A549 (cell line): ENCODE data around the gene WDR48. TPM values are rescaled to one million over a fixed set of nuclear protein-coding genes. Genes with fewer than 3 reads are reported as not detected.

ENCODE experiments used
- ATAC-seq, 2 experiments: fragments of 200-7000 bp in 1 of 2; fragments of >200 bp in 1 of 2; cut with Nextera tagmentation in 1 of 2; cut with Tn5 transposase in 1 of 2; 3 replicates each; pipeline versions ENCODE4 v1.8.0 to v1.9.1; 2018 to 2020; ENCODE audit warnings: mild to moderate bottlenecking in 1 of 2, moderate library complexity in 1 of 2
- CTCF ChIA-PET: fragments of 300-600 bp; sonication (Branson Sonifier 250); formaldehyde crosslinking; extraction: SDS; loops from one replicate; lab custom pipeline; 2021; ENCODE audit warnings: antibody characterized with exemption, inconsistent platforms; lab: Yijun Ruan, JAX
- POLR2A ChIA-PET: fragments of 350-600 bp; formaldehyde crosslinking; extraction: SDS; loops from one replicate; lab custom pipeline; 2021; ENCODE audit warnings: antibody characterized with exemption, inconsistent platforms; lab: Yijun Ruan, JAX
- DNase-seq, 2 experiments: peaks; one replicate each; pipeline versions ENCODE4 v3.0.0 to v3.0.0-alpha.2; 2011 to 2016; ENCODE audit warnings: low read depth in 1 of 2, low spot score in 1 of 2
- FAIRE-seq: peaks from 2 replicates; lab custom pipeline; 2011; peaks lifted over from hg19 to GRCh38; lab: Jason Lieb, UNC
- H3K27ac ChIP-seq, 2 experiments: fragments of >200 bp; sonication (Bioruptor Twin); formaldehyde crosslinking; 3 replicates each; pipeline ENCODE4 v1.5.1; 2016 to 2017
- H3K4me1 ChIP-seq: fragments of >200 bp; sonication (Bioruptor Twin); formaldehyde crosslinking; 3 replicates; pipeline ENCODE4 v1.6.1; 2016
- H3K4me2 ChIP-seq: fragments of >200 bp; sonication (Bioruptor Twin); formaldehyde crosslinking; 3 replicates; pipeline ENCODE4 v1.6.1; 2016
- H3K4me3 ChIP-seq: fragments of >200 bp; sonication (Bioruptor Twin); formaldehyde crosslinking; 3 replicates; pipeline ENCODE4 v1.5.1; 2016
- H3K9me3 ChIP-seq: fragments of >200 bp; sonication (Bioruptor Twin); formaldehyde crosslinking; 3 replicates; pipeline ENCODE4 v1.6.1; 2016
- ATOH8 ChIP-seq: fragments of 250-450 bp; sonication (Bioruptor Pico); IDR thresholded peaks from 2 replicates; pipeline ENCODE4 v1.5.0; 2020; ENCODE audit warnings: low read depth, mild to moderate bottlenecking, moderate library complexity
- BHLHE40 ChIP-seq: IDR thresholded peaks from 2 replicates; pipeline ENCODE4 v1.6.1; 2012; ENCODE audit warnings: low read depth, low read length, inconsistent platforms
- CBX8 ChIP-seq: fragments of 200-600 bp; sonication (generic); IDR thresholded peaks from 2 replicates; pipeline ENCODE4 v1.6.1; 2016
- CEBPB ChIP-seq, 2 experiments: fragments of >200 bp in 1 of 2; sonication (Bioruptor Twin) in 1 of 2; formaldehyde crosslinking in 1 of 2; IDR thresholded peaks; 2 replicates each; pipeline ENCODE4 v1.6.1; 2012 to 2016
- EP300 ChIP-seq, 2 experiments: fragments of >200 bp; sonication (Bioruptor Twin); formaldehyde crosslinking; IDR thresholded peaks; 2 replicates in 1 of 2; 3 replicates in 1 of 2; pipeline ENCODE4 v1.6.1; 2016 to 2017
- ESRRA ChIP-seq: fragments of 150-350 bp; IDR thresholded peaks from 2 replicates; pipeline ENCODE4 v1.6.1; 2014; ENCODE audit warnings: mild to moderate bottlenecking, low read length, borderline replicate concordance
- HOXB5 ChIP-seq: fragments of 250-450 bp; sonication (Bioruptor Pico); IDR thresholded peaks from 2 replicates; pipeline ENCODE4 v1.5.0; 2020; ENCODE audit warnings: mild to moderate bottlenecking, moderate library complexity
- JUNB ChIP-seq: fragments of >200 bp; sonication (Bioruptor Twin); formaldehyde crosslinking; IDR thresholded peaks from 2 replicates; pipeline ENCODE4 v1.6.1; 2016
- KDM5A ChIP-seq: fragments of 200-600 bp; sonication (generic); IDR thresholded peaks from 2 replicates; pipeline ENCODE4 v1.6.1; 2016; ENCODE audit warnings: antibody characterized with exemption, mild to moderate bottlenecking
- MAZ ChIP-seq: fragments of 150-350 bp; IDR thresholded peaks from 2 replicates; pipeline ENCODE4 v1.6.1; 2014; ENCODE audit warnings: antibody characterized with exemption, low read depth, low read length, borderline replicate concordance
- MYC ChIP-seq: IDR thresholded peaks from 2 replicates; pipeline ENCODE4 v1.6.1; 2012; ENCODE audit warnings: mild to moderate bottlenecking, inconsistent platforms, low read length, improper control_type of control experiment, borderline replicate concordance
- NR3C1 ChIP-seq: fragments of >200 bp; sonication (Bioruptor Twin); formaldehyde crosslinking; IDR thresholded peaks from 3 replicates; pipeline ENCODE4 v1.6.1; 2017
- POLR2AphosphoS2 ChIP-seq: conservative IDR thresholded peaks from 2 replicates; pipeline ENCODE4 v1.6.1; 2012; ENCODE audit warnings: low read length, improper control_type of control experiment, inconsistent platforms
- SMC3 ChIP-seq: fragments of >200 bp; sonication (Bioruptor Twin); formaldehyde crosslinking; IDR thresholded peaks from 3 replicates; pipeline ENCODE4 v1.6.1; 2018; ENCODE audit warnings: inconsistent platforms
- TFCP2L1 ChIP-seq: fragments of 250-450 bp; sonication (Bioruptor Pico); IDR thresholded peaks from 2 replicates; pipeline ENCODE4 v1.5.0; 2021; ENCODE audit warnings: mild to moderate bottlenecking
- TP53 ChIP-seq: fragments of 250-450 bp; sonication (Bioruptor Pico); IDR thresholded peaks from 2 replicates; pipeline ENCODE4 v1.5.0; 2021; ENCODE audit warnings: mild to moderate bottlenecking, moderate library complexity
- ZNF302 ChIP-seq: fragments of 250-450 bp; sonication (Bioruptor Pico); IDR thresholded peaks from 2 replicates; pipeline ENCODE4 v1.9.0; 2021; ENCODE audit warnings: inconsistent platforms, mild to moderate bottlenecking, moderate library complexity
- ZSCAN20 ChIP-seq: fragments of 250-450 bp; sonication (Bioruptor Pico); IDR thresholded peaks from 2 replicates; pipeline ENCODE4 v1.8.0; 2022; ENCODE audit warnings: mild to moderate bottlenecking, moderate library complexity
- WGBS: methylation state at CpG from one replicate; pipeline ENCODE4 v1.1.6; 2017; ENCODE audit errors: missing lambda C conversion rate; 5-methylcytosine and 5-hydroxymethylcytosine counted together
- polyA plus RNA-seq, 4 experiments: library from polyadenylated mRNA; depleted of rRNA in 3 of 4; stranded (reverse); fragments of >200 nt; fragmentation: RNase III in 1 of 4; extraction: RNeasy Plus Mini Kit Qiagen cat#74134 plus additional on column Dnase treatment in 1 of 4; gene quantifications; 2 replicates in 3 of 4; 3 replicates in 1 of 4; pipeline ENCODE4 v1.2.3, GENCODE V29; 2011 to 2017
- TF ChIP-seq, protein P1 (sequence below): fragments of 200-600 bp; sonication (generic); IDR thresholded peaks from 2 replicates; pipeline ENCODE4 v1.6.1; 2016; ENCODE audit warnings: antibody characterized with exemption, mild to moderate bottlenecking, moderate library complexity
- TF ChIP-seq, protein P2 (sequence below): fragments of >200 bp; sonication (Bioruptor Twin); formaldehyde crosslinking; IDR thresholded peaks from 3 replicates; pipeline ENCODE4 v1.5.1; 2016

Gene WDR48
- polyA plus RNA-seq, 2 of the 4 experiments (the other 2 are of a cell fraction): 18.8 to 41.0 TPM

GRCh38 chr3:39135170-39135805 lies 83.5 kb downstream of the WDR48 start:
- Histone ChIP-seq H3K9me3 (no peaks in the 10 kb centered on the region), H3K4me1 (no peaks in the 10 kb centered on the region), H3K4me3 (no peak overlapping the region), H3K4me2 (no peak overlapping the region), H3K27ac (no peak overlapping the region)
- 88% methylated on average over 8 of the region's 8 CpGs for WGBS
- ATAC-seq (no peak), FAIRE-seq (no peak), DNase-seq (no peak)
- ChIA-PET POLR2A (interaction anchor here (1.1 kb wide), 1 partner anchor 9 kb away, joined by 4 read pairs; no protein-coding TSS in a partner anchor), CTCF (interaction anchor here (22.7 kb wide), 1 partner anchor 156 kb away, joined by 383 read pairs; no protein-coding TSS in a partner anchor)
- TF ChIP-seq MAZ (no peak), JUNB (no peak), ATOH8 (CRISPR knock-in tag) (no peak), TFCP2L1 (CRISPR knock-in tag) (no peak), ESRRA (no peak), ZSCAN20 (no peak), HOXB5 (CRISPR knock-in tag) (no peak), BHLHE40 (no peak)
- TF ChIP-seq, protein P1, sequence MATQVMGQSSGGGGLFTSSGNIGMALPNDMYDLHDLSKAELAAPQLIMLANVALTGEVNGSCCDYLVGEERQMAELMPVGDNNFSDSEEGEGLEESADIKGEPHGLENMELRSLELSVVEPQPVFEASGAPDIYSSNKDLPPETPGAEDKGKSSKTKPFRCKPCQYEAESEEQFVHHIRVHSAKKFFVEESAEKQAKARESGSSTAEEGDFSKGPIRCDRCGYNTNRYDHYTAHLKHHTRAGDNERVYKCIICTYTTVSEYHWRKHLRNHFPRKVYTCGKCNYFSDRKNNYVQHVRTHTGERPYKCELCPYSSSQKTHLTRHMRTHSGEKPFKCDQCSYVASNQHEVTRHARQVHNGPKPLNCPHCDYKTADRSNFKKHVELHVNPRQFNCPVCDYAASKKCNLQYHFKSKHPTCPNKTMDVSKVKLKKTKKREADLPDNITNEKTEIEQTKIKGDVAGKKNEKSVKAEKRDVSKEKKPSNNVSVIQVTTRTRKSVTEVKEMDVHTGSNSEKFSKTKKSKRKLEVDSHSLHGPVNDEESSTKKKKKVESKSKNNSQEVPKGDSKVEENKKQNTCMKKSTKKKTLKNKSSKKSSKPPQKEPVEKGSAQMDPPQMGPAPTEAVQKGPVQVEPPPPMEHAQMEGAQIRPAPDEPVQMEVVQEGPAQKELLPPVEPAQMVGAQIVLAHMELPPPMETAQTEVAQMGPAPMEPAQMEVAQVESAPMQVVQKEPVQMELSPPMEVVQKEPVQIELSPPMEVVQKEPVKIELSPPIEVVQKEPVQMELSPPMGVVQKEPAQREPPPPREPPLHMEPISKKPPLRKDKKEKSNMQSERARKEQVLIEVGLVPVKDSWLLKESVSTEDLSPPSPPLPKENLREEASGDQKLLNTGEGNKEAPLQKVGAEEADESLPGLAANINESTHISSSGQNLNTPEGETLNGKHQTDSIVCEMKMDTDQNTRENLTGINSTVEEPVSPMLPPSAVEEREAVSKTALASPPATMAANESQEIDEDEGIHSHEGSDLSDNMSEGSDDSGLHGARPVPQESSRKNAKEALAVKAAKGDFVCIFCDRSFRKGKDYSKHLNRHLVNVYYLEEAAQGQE: no peak
- TF ChIP-seq, protein P2, sequence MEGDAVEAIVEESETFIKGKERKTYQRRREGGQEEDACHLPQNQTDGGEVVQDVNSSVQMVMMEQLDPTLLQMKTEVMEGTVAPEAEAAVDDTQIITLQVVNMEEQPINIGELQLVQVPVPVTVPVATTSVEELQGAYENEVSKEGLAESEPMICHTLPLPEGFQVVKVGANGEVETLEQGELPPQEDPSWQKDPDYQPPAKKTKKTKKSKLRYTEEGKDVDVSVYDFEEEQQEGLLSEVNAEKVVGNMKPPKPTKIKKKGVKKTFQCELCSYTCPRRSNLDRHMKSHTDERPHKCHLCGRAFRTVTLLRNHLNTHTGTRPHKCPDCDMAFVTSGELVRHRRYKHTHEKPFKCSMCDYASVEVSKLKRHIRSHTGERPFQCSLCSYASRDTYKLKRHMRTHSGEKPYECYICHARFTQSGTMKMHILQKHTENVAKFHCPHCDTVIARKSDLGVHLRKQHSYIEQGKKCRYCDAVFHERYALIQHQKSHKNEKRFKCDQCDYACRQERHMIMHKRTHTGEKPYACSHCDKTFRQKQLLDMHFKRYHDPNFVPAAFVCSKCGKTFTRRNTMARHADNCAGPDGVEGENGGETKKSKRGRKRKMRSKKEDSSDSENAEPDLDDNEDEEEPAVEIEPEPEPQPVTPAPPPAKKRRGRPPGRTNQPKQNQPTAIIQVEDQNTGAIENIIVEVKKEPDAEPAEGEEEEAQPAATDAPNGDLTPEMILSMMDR: no peak

GRCh38 chr3:39136533-39137434 lies 85.0 kb downstream of the WDR48 start:
- Histone ChIP-seq H3K4me3 (no peak overlapping the region), H3K27ac (no peak overlapping the region), H3K4me1 (peaks cover 13% of the 10 kb centered on the region), H3K9me3 (no peaks in the 10 kb centered on the region), H3K4me2 (no peak overlapping the region)
- FAIRE-seq (no peak), ATAC-seq (peak; percentile 2 to 3; a peak in 2 of 6 replicates), DNase-seq (no peak)
- ChIA-PET CTCF (interaction anchor here (0.6 to 2.1 kb wide), 6 partner anchors 13 to 155 kb away, joined by 3 to 9 read pairs (median 4); partner anchors contain the start of gene XIRP1), POLR2A (interaction anchor here (1.1 kb wide), 1 partner anchor 10 kb away, joined by 4 read pairs; no protein-coding TSS in a partner anchor)
- TF ChIP-seq POLR2AphosphoS2: peak; percentile 82
- no peak for TF ChIP-seq CBX8
- 91% methylated on average over 21 of the region's 21 CpGs for WGBS

DNA sequence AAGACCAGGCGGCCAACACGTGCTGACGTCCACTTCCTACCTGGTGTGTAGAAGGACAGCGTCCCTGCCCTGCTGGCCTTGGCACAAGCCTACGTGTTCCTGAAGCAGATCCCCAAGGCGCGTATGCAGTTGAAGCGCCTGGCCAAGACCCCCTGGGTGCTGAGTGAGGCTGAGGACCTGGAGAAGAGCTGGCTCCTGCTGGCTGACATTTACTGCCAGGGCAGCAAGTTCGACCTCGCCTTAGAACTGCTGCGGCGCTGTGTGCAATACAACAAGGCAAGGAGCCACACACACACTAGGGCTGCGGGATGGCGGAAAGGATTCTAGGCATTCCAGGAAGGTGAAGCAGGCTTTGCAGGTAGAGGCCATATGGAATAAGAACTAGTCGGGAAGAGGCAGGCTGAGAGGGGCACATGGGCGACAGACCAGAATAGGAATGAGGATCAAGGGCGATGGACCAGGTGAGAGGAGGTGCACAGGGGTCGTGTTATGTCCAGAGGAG lies 85.7 kb downstream of the WDR48 start:
- FAIRE-seq: no peak
- CTCF ChIA-PET: interaction anchor here (1.7 to 2.1 kb wide), 3 partner anchors 12 to 151 kb away, joined by 5 to 9 read pairs (median 7); partner anchors contain the start of gene XIRP1
- no peak overlapping the region for H3K4me2 ChIP-seq
- DNase-seq: no peak
- ATAC-seq: no peak; a peak in 2 of 6 replicates
- H3K27ac ChIP-seq: no peak overlapping the region
- H3K4me1 ChIP-seq: peaks cover 20% of the 10 kb centered on the region
- WGBS: 93% methylated on average over 11 of the region's 18 CpGs
- H3K9me3 ChIP-seq: no peaks in the 10 kb centered on the region
- H3K4me3 ChIP-seq: no peak overlapping the region
- POLR2A ChIA-PET: no interaction called here
- TF ChIP-seq ZNF302 (no peak), EP300 (IDR thresholded peaks at IDR 0.05) (no peak), NR3C1 (no peak), KDM5A (no peak), CEBPB (IDR thresholded peaks at IDR 0.05) (no peak), TP53 (CRISPR knock-in tag) (no peak), MYC (no peak), SMC3 (no peak)
- TF ChIP-seq, protein P2: no peak
